ENCODE measurements around the gene QPRT. TPM values are rescaled to one million over a fixed set of nuclear protein-coding genes. Genes with fewer than 3 reads are reported as not detected.
"Not testable (repeated sequence)": the region's sequence is repeated elsewhere in the genome, so short reads cannot be mapped to it uniquely, and the experiment has no call there.

QPRT gene
- total RNA-seq, 1 experiment from 2014 or later = 138 TPM

GRCh38 chr16:29745853-29746345 is 66.9 kb downstream of the QPRT start, which contains the start of gene C16orf54:
Gene C16orf54, minus strand, starts transcription at chr16:29745990. Its CDS starts 1,039 bp downstream, at chr16:29744951.
- peaks cover 8% of the 10 kb centered on the region for H3K27me3 Mint-ChIP-seq (ENCODE audit: low read depth)
- no peak within 1 kb of the TSS for H3K4me3 Mint-ChIP-seq
- peak within 1 kb of the TSS; percentile 45; the same call in 1 of the 2 replicates for H3K27ac Mint-ChIP-seq
- H3K36me3 Mint-ChIP-seq = peaks cover 31% of the 10 kb centered on the region
- peaks cover 15% of the 10 kb centered on the region for H3K9me3 Mint-ChIP-seq
- H3K4me1 Mint-ChIP-seq = peaks cover 16% of the 10 kb centered on the region
- POLR2A ChIA-PET = interaction anchor here (0.8 kb wide), 1 partner anchor 44 kb away, joined by 5 read pairs; the partner anchor contains the start of gene KIF22
- CTCF ChIA-PET = interaction anchor here (1.2 to 2.5 kb wide), 2 partner anchors 9 to 39 kb away, joined by 4 to 7 read pairs; no protein-coding TSS in a partner anchor
- TF ChIP-seq ZNF532 (CRISPR knock-in tag; IDR thresholded peaks at IDR 0.05; ENCODE audit: borderline replicate concordance) (peak; percentile 48; the same call in 1 of the 2 replicates), ZNF138 (CRISPR knock-in tag; conservative IDR thresholded peaks at IDR 0.05) (no peak), AR (CRISPR knock-in tag; IDR thresholded peaks at IDR 0.05) (0 out of 2 replicates have a peak, but pooled peaks have one; percentile 49), ATF3 (CRISPR knock-in tag; conservative IDR thresholded peaks at IDR 0.05) (no peak), ZNF671 (CRISPR knock-in tag; IDR thresholded peaks at IDR 0.05) (peak; percentile 14; the same call in 1 of the 2 replicates), ZBTB21 (CRISPR knock-in tag; IDR thresholded peaks at IDR 0.05; ENCODE audit: borderline replicate concordance) (0 out of 2 replicates have a peak, but pooled peaks have one; percentile 24), CBFB (CRISPR knock-in tag; IDR thresholded peaks at IDR 0.05; ENCODE audit: low read depth) (0 out of 2 replicates have a peak, but pooled peaks have one; percentile 21), EMX1 (CRISPR knock-in tag; IDR thresholded peaks at IDR 0.05) (peak; percentile 20; the same call in 1 of the 2 replicates)
- ATAC-seq (peak; percentile 5), DNase-seq (ENCODE audit: low spot score) (no peak)

- H3K4me3 Mint-ChIP-seq; H3K27me3 Mint-ChIP-seq (ENCODE audit: low read depth); DNase-seq (ENCODE audit: low spot score); H3K27ac Mint-ChIP-seq; ATAC-seq: not testable (repeated sequence)
- CTCF ChIA-PET = interaction anchor here (1.2 to 2.5 kb wide), 2 partner anchors 8 to 39 kb away, joined by 4 to 7 read pairs; no protein-coding TSS in a partner anchor
- TF ChIP-seq ZNF121 (CRISPR knock-in tag; IDR thresholded peaks at IDR 0.05) (peak; percentile 80; the same call in 1 of the 2 replicates), ETV6 (CRISPR knock-in tag; IDR thresholded peaks at IDR 0.05) (0 out of 2 replicates have a peak, but pooled peaks have one; percentile 7)
- Mint-ChIP-seq H3K36me3 (peaks cover 27% of the 10 kb centered on the region), H3K9me3 (peaks cover 15% of the 10 kb centered on the region), H3K4me1 (peaks cover 16% of the 10 kb centered on the region)
- POLR2A ChIA-PET = interaction anchor here (0.5 to 0.8 kb wide), 2 partner anchors 37 to 44 kb away, joined by 5 to 6 read pairs; partner anchors contain the start of gene KIF22
Measured at GRCh38 chr16:29746518-29746917, 67.5 kb downstream of the QPRT start.

Other genes with a start within 250 kb of the QPRT start
- 7.0 to 7.8 TPM (median 7.2 TPM) in 3 replicates for gene BOLA2, start 224.8 kb upstream of the QPRT start, total RNA-seq (2021)
- 9.2 to 42.8 TPM (median 36.5 TPM) in 3 replicates for gene SLX1B, start 224.6 kb upstream of the QPRT start, total RNA-seq (2021)
- gene SULT1A4, start 219.3 kb upstream of the QPRT start, total RNA-seq (2021) = 1.1 to 3.1 TPM (median 2.1 TPM) in 3 replicates
- gene NPIPB12, start 172.8 kb upstream of the QPRT start, total RNA-seq (2021) = 33.2 to 53.0 TPM (median 49.0 TPM) in 3 replicates
- 2.3 to 2.4 TPM (median 2.3 TPM) in 3 replicates for gene SPN, start 15.9 kb upstream of the QPRT start, total RNA-seq (2021)
- gene C16orf54, start 66.8 kb downstream of the QPRT start, total RNA-seq (2021) = 0.09 to 0.14 TPM (median 0.11 TPM) in 3 replicates
- not detected in 3 replicates for gene ZG16, start 99.1 kb downstream of the QPRT start, total RNA-seq (2021)
- gene KIF22, start 111.6 kb downstream of the QPRT start, total RNA-seq (2021) = 165 to 182 TPM (median 175 TPM) in 3 replicates
- gene MAZ, start 127.3 kb downstream of the QPRT start, total RNA-seq (2021) = 392 to 405 TPM (median 395 TPM) in 3 replicates
- gene PRRT2, start 133.0 kb downstream of the QPRT start, total RNA-seq (2021) = 20.5 to 25.3 TPM (median 23.6 TPM) in 3 replicates
- gene PAGR1, start 137.0 kb downstream of the QPRT start, total RNA-seq (2021) = 60.1 to 69.0 TPM (median 66.8 TPM) in 3 replicates
- gene MVP, start 141.3 kb downstream of the QPRT start, total RNA-seq (2021) = 8.9 to 10.8 TPM (median 10.0 TPM) in 3 replicates
- 70.7 to 71.7 TPM (median 70.9 TPM) in 3 replicates for gene CDIPT, start 184.0 kb downstream of the QPRT start, total RNA-seq (2021)
- 58.2 to 68.5 TPM (median 64.2 TPM) in 3 replicates for gene SEZ6L2, start 220.4 kb downstream of the QPRT start, total RNA-seq (2021)
- gene ASPHD1, start 221.3 kb downstream of the QPRT start, total RNA-seq (2021) = 17.6 to 26.9 TPM (median 20.2 TPM) in 3 replicates
- 18.5 to 20.9 TPM (median 19.4 TPM) in 3 replicates for gene KCTD13, start 247.0 kb downstream of the QPRT start, total RNA-seq (2021)